DOHH2 (cell line): ENCODE data around the gene SUMF1.

ENCODE experiments used
- H3F3A ChIP-seq: fragments of 200-600 bp; sonication (generic), shearing (Covaris generic); 2 replicates; pipeline ENCODE4 v1.6.0; 2016; ENCODE audit warnings: antibody characterized with exemption, mild to moderate bottlenecking; ENCODE audit not compliant: control insufficient read depth, insufficient read depth
- H3K27ac ChIP-seq: fragments of 200-600 bp; sonication (generic); 2 replicates; pipeline ENCODE4 v1.5.1; 2014; ENCODE audit warnings: low read depth, mild to moderate bottlenecking, low read length, moderate library complexity
- H3K27me3 ChIP-seq: fragments of 200-600 bp; sonication (generic); 2 replicates; pipeline ENCODE4 v1.6.1; 2014; ENCODE audit warnings: mild to moderate bottlenecking, low read length, mixed read lengths; ENCODE audit not compliant: control insufficient read depth
- H3K36me3 ChIP-seq: fragments of 200-600 bp; sonication (generic); 2 replicates; pipeline ENCODE4 v1.6.1; 2014; ENCODE audit warnings: mild to moderate bottlenecking, low read length, moderate library complexity, mixed read lengths; ENCODE audit not compliant: control insufficient read depth
- H3K4me1 ChIP-seq: fragments of 200-600 bp; sonication (generic); 2 replicates; pipeline ENCODE4 v1.6.1; 2014; ENCODE audit warnings: mild to moderate bottlenecking, low read length, mixed read lengths; ENCODE audit not compliant: control insufficient read depth
- H3K4me2 ChIP-seq: fragments of 200-600 bp; sonication (generic); 2 replicates; pipeline ENCODE4 v1.6.0; 2014; ENCODE audit warnings: mild to moderate bottlenecking, low read length, moderate library complexity
- H3K4me3 ChIP-seq: fragments of 200-600 bp; sonication (generic); 2 replicates; pipeline ENCODE4 v1.5.1; 2014; ENCODE audit warnings: mild to moderate bottlenecking, low read length, mixed read lengths
- H3K79me2 ChIP-seq: fragments of 200-600 bp; sonication (generic); 2 replicates; pipeline ENCODE4 v1.6.1; 2014; ENCODE audit warnings: mild to moderate bottlenecking, low read length, mixed read lengths; ENCODE audit not compliant: control insufficient read depth
- H3K9me2 ChIP-seq: fragments of 200-600 bp; sonication (generic); replicated peaks from 2 replicates; pipeline ENCODE4 v1.6.1; 2014; ENCODE audit warnings: mild to moderate bottlenecking, low read length, mixed read lengths; ENCODE audit not compliant: control insufficient read depth
- H3K9me3 ChIP-seq: fragments of 200-600 bp; sonication (generic); 2 replicates; pipeline ENCODE4 v1.6.1; 2014; ENCODE audit warnings: antibody characterized with exemption, low read length, mixed read lengths; ENCODE audit not compliant: control insufficient read depth, insufficient read depth
- H4K20me1 ChIP-seq: fragments of 200-600 bp; sonication (generic); 2 replicates; pipeline ENCODE4 v1.6.0; 2014; ENCODE audit warnings: low read depth, mild to moderate bottlenecking, antibody characterized with exemption, low read length, moderate library complexity; ENCODE audit not compliant: control insufficient read depth, insufficient read depth
- EZH2phosphoT487 ChIP-seq: fragments of 200-600 bp; sonication (generic); IDR thresholded peaks from 2 replicates; pipeline ENCODE4 v1.6.1; 2017; ENCODE audit warnings: borderline replicate concordance, mild to moderate bottlenecking, antibody characterized with exemption, low read length, moderate library complexity, mixed read lengths
- TF ChIP-seq, protein P1 (sequence below): fragments of 200-600 bp; sonication (generic); IDR thresholded peaks from one replicate; pipeline ENCODE4 v1.5.1; 2014; ENCODE audit warnings: antibody characterized with exemption, mild to moderate bottlenecking, low read depth, low read length; ENCODE audit not compliant: poor library complexity, severe bottlenecking

Gene SUMF1

DNA sequence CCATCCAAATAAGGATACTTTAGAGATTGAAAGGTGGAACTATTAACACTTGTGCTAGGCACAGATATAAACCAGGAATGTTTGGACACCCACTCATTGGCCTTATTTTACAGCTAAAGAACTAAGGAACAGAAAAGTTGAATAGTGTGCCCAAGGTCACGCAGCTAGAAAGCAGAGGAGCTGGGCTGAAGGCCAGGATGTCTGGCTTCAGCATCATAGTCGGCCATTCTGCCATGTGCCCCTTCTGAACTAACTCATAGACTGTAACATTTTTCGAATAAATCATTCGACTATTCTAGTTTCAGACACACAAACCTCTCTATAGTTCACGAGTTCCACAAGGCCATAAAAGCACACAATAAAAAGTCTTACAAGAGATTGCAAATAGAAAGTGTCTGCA lies 71.1 kb downstream of the SUMF1 start:
- H3K4me2 ChIP-seq = no peak overlapping the region
- no peaks in the 10 kb centered on the region; the same call in 1 of the 2 replicates for H3K9me2 ChIP-seq
- no peaks in the 10 kb centered on the region for H3K79me2 ChIP-seq
- no peaks in the 10 kb centered on the region for H3K4me1 ChIP-seq
- H4K20me1 ChIP-seq = no peaks in the 10 kb centered on the region
- H3K27me3 ChIP-seq = no peaks in the 10 kb centered on the region
- no peaks in the 10 kb centered on the region for H3K36me3 ChIP-seq
- TF ChIP-seq, protein P1, sequence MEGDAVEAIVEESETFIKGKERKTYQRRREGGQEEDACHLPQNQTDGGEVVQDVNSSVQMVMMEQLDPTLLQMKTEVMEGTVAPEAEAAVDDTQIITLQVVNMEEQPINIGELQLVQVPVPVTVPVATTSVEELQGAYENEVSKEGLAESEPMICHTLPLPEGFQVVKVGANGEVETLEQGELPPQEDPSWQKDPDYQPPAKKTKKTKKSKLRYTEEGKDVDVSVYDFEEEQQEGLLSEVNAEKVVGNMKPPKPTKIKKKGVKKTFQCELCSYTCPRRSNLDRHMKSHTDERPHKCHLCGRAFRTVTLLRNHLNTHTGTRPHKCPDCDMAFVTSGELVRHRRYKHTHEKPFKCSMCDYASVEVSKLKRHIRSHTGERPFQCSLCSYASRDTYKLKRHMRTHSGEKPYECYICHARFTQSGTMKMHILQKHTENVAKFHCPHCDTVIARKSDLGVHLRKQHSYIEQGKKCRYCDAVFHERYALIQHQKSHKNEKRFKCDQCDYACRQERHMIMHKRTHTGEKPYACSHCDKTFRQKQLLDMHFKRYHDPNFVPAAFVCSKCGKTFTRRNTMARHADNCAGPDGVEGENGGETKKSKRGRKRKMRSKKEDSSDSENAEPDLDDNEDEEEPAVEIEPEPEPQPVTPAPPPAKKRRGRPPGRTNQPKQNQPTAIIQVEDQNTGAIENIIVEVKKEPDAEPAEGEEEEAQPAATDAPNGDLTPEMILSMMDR = no peak
- TF ChIP-seq EZH2phosphoT487 = no peak
- no peak overlapping the region for H3K27ac ChIP-seq
- no peaks in the 10 kb centered on the region for H3K9me3 ChIP-seq
- no peak overlapping the region for H3K4me3 ChIP-seq
- H3F3A ChIP-seq = no peaks in the 10 kb centered on the region

DNA sequence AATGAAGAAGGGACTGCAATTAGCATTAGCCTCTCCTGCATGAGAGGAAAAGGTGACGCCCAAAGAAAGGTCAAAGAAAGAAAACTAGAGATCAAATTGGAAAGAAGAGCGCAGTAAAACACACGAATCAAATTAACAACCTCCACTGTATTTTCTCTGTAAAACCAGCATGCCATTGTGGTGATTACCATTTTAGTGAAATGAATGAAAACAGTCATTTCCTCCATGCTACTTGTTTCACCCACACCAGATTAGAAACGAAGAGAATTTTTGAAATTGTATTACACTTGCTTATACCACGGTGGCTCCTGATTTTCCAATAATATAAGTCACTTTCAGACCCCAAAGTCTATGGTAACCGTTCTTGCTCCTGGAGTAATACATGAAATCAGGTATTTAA lies 71.6 kb downstream of the SUMF1 start:
- Histone ChIP-seq H3K9me2 (no peaks in the 10 kb centered on the region; the same call in 1 of the 2 replicates), H3K27ac (no peak overlapping the region), H3K36me3 (no peaks in the 10 kb centered on the region), H3K9me3 (no peaks in the 10 kb centered on the region), H3K79me2 (no peaks in the 10 kb centered on the region), H3K27me3 (no peaks in the 10 kb centered on the region), H4K20me1 (no peaks in the 10 kb centered on the region), H3K4me1 (no peaks in the 10 kb centered on the region), H3K4me2 (no peak overlapping the region), H3F3A (no peaks in the 10 kb centered on the region), H3K4me3 (no peak overlapping the region)
- TF ChIP-seq EZH2phosphoT487 = no peak
- TF ChIP-seq, protein P1 = no peak

DNA sequence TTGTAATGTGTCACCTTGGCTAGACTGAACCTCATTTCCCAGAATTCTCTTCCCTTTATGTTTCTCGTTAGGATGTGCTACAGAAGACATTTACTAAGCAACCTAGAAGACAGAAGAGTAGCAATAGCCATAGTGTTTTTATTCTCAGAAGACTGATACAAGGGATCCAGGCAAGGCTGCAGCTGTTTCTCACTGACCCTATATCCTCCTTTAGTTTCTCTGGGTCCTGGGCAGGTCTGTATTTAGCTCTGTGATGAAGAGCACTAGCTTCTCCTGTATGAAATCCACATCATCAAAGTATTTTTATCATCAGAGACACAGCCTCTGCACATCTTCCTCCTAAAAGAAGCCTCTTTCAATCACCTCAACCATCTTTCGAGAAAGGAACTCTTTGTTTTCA lies 72.5 kb downstream of the SUMF1 start:
- Histone ChIP-seq H3K9me3 (no peaks in the 10 kb centered on the region), H3K4me3 (no peak overlapping the region), H3K79me2 (no peaks in the 10 kb centered on the region), H3K4me1 (no peaks in the 10 kb centered on the region), H3F3A (no peaks in the 10 kb centered on the region), H3K9me2 (no peaks in the 10 kb centered on the region; the same call in 1 of the 2 replicates), H3K27ac (no peak overlapping the region), H3K4me2 (no peak overlapping the region), H3K36me3 (no peaks in the 10 kb centered on the region), H3K27me3 (no peaks in the 10 kb centered on the region), H4K20me1 (no peaks in the 10 kb centered on the region)
- no peak for TF ChIP-seq EZH2phosphoT487
- TF ChIP-seq, protein P1 = no peak
